ENCODE data around the gene NTF4.
"Not testable (repeated sequence)": the region's sequence is repeated elsewhere in the genome, so short reads cannot be mapped to it uniquely, and the experiment has no call there.

The NTF4 gene

GRCh38 chr19:49049834-49050233 lies 14.8 kb downstream of the NTF4 start:
- H3K27me3 Mint-ChIP-seq: peaks cover 11% of the 10 kb centered on the region
- not testable (repeated sequence) for ATAC-seq, H3K4me3 Mint-ChIP-seq, H3K9me3 Mint-ChIP-seq, H3K4me1 Mint-ChIP-seq, H3K36me3 Mint-ChIP-seq, H3K27ac Mint-ChIP-seq

- not testable (repeated sequence) for H3K4me1 Mint-ChIP-seq, H3K27me3 Mint-ChIP-seq, H3K4me3 Mint-ChIP-seq, ATAC-seq, H3K9me3 Mint-ChIP-seq, H3K27ac Mint-ChIP-seq, H3K36me3 Mint-ChIP-seq
Measured at GRCh38 chr19:49049011-49049410, 15.6 kb downstream of the NTF4 start, which contains the start of gene CGB8. Gene CGB8 (minus strand): TSS chr19:49049111. CDS start chr19:49048739, 372 bp downstream.

GRCh38 chr19:49043548-49043947 lies 21.1 kb downstream of the NTF4 start, which contains the start of gene CGB5:
Gene CGB5 (plus strand): TSS chr19:49043848. CDS start chr19:49044210, 362 bp downstream.
- H3K4me3 Mint-ChIP-seq, H3K27ac Mint-ChIP-seq, H3K4me1 Mint-ChIP-seq, ATAC-seq, H3K36me3 Mint-ChIP-seq, H3K9me3 Mint-ChIP-seq: not testable (repeated sequence)
- H3K27me3 Mint-ChIP-seq: peaks cover 20% of the 10 kb centered on the region

- peaks cover 20% of the 10 kb centered on the region for H3K27me3 Mint-ChIP-seq
- not testable (repeated sequence) for H3K4me1 Mint-ChIP-seq, ATAC-seq, H3K27ac Mint-ChIP-seq, H3K36me3 Mint-ChIP-seq, H3K9me3 Mint-ChIP-seq, H3K4me3 Mint-ChIP-seq
Measured at GRCh38 chr19:49042666-49043065, 22.0 kb downstream of the NTF4 start.

- ATAC-seq: no peak
- Mint-ChIP-seq H3K27ac (no peak overlapping the region), H3K4me3 (no peak overlapping the region), H3K27me3 (peaks cover 20% of the 10 kb centered on the region), H3K36me3 (no peaks in the 10 kb centered on the region), H3K4me1 (no peaks in the 10 kb centered on the region), H3K9me3 (no peaks in the 10 kb centered on the region)
Measured at GRCh38 chr19:49042177-49042576, 22.4 kb downstream of the NTF4 start.

- not testable (repeated sequence) for ATAC-seq, H3K4me3 Mint-ChIP-seq, H3K9me3 Mint-ChIP-seq, H3K36me3 Mint-ChIP-seq, H3K4me1 Mint-ChIP-seq, H3K27ac Mint-ChIP-seq
- peaks cover 29% of the 10 kb centered on the region for H3K27me3 Mint-ChIP-seq
Measured at GRCh38 chr19:49039736-49040135, 24.9 kb downstream of the NTF4 start.

GRCh38 chr19:49038557-49039276 lies 25.9 kb downstream of the NTF4 start:
- ATAC-seq, H3K27ac Mint-ChIP-seq, H3K4me1 Mint-ChIP-seq, H3K9me3 Mint-ChIP-seq, H3K4me3 Mint-ChIP-seq, H3K36me3 Mint-ChIP-seq: not testable (repeated sequence)
- peaks cover 29% of the 10 kb centered on the region for H3K27me3 Mint-ChIP-seq

GRCh38 chr19:49038111-49038510 lies 26.5 kb downstream of the NTF4 start:
- H3K4me3 Mint-ChIP-seq, ATAC-seq, H3K4me1 Mint-ChIP-seq, H3K27ac Mint-ChIP-seq, H3K36me3 Mint-ChIP-seq, H3K9me3 Mint-ChIP-seq: not testable (repeated sequence)
- peaks cover 24% of the 10 kb centered on the region for H3K27me3 Mint-ChIP-seq

GRCh38 chr19:49036815-49037214 lies 27.8 kb downstream of the NTF4 start, which contains the start of gene CGB1:
Gene CGB1 (minus strand): TSS chr19:49036895. CDS start chr19:49036711, 184 bp downstream.
- H3K4me1 Mint-ChIP-seq, H3K36me3 Mint-ChIP-seq, H3K27ac Mint-ChIP-seq, H3K4me3 Mint-ChIP-seq, H3K9me3 Mint-ChIP-seq, ATAC-seq: not testable (repeated sequence)
- H3K27me3 Mint-ChIP-seq: peaks cover 16% of the 10 kb centered on the region

GRCh38 chr19:49031642-49032301 lies 32.8 kb downstream of the NTF4 start, which contains the start of gene CGB2:
Gene CGB2 (plus strand): TSS chr19:49031890. CDS start chr19:49032096, 206 bp downstream.
- not testable (repeated sequence) for H3K27ac Mint-ChIP-seq, H3K4me3 Mint-ChIP-seq, H3K36me3 Mint-ChIP-seq, H3K9me3 Mint-ChIP-seq, H3K4me1 Mint-ChIP-seq, ATAC-seq
- peaks cover 21% of the 10 kb centered on the region for H3K27me3 Mint-ChIP-seq

- H3K27ac Mint-ChIP-seq, H3K9me3 Mint-ChIP-seq, H3K4me3 Mint-ChIP-seq: not testable (repeated sequence)
Measured at GRCh38 chr19:49030323-49030722, 34.3 kb downstream of the NTF4 start.

GRCh38 chr19:49029749-49030148 lies 34.9 kb downstream of the NTF4 start:
- not testable (repeated sequence) for H3K36me3 Mint-ChIP-seq, H3K4me1 Mint-ChIP-seq

More at GRCh38 chr19:49030323-49030722, 34.3 kb downstream of the NTF4 start:
- not testable (repeated sequence) for ATAC-seq, H3K4me1 Mint-ChIP-seq, H3K36me3 Mint-ChIP-seq
- H3K27me3 Mint-ChIP-seq: peaks cover 16% of the 10 kb centered on the region

GRCh38 chr19:49028686-49029085 lies 35.9 kb downstream of the NTF4 start:
- not testable (repeated sequence) for H3K27ac Mint-ChIP-seq, H3K9me3 Mint-ChIP-seq

More at GRCh38 chr19:49029749-49030148, 34.9 kb downstream of the NTF4 start:
- H3K27ac Mint-ChIP-seq, H3K9me3 Mint-ChIP-seq, ATAC-seq, H3K4me3 Mint-ChIP-seq: not testable (repeated sequence)
- peaks cover 12% of the 10 kb centered on the region for H3K27me3 Mint-ChIP-seq

GRCh38 chr19:49025599-49025998 lies 39.0 kb downstream of the NTF4 start:
- not testable (repeated sequence) for H3K36me3 Mint-ChIP-seq, H3K9me3 Mint-ChIP-seq, H3K4me3 Mint-ChIP-seq, ATAC-seq, H3K27me3 Mint-ChIP-seq, H3K27ac Mint-ChIP-seq
- H3K4me1 Mint-ChIP-seq: peaks cover 10% of the 10 kb centered on the region

More at GRCh38 chr19:49028686-49029085, 35.9 kb downstream of the NTF4 start:
- not testable (repeated sequence) for ATAC-seq, H3K4me3 Mint-ChIP-seq, H3K4me1 Mint-ChIP-seq, H3K36me3 Mint-ChIP-seq
- H3K27me3 Mint-ChIP-seq: peaks cover 12% of the 10 kb centered on the region

GRCh38 chr19:49025088-49025487 lies 39.5 kb downstream of the NTF4 start:
- H3K27ac Mint-ChIP-seq, H3K9me3 Mint-ChIP-seq, H3K27me3 Mint-ChIP-seq, ATAC-seq, H3K36me3 Mint-ChIP-seq, H3K4me3 Mint-ChIP-seq: not testable (repeated sequence)
- peaks cover 15% of the 10 kb centered on the region for H3K4me1 Mint-ChIP-seq

GRCh38 chr19:49024233-49024632 lies 40.4 kb downstream of the NTF4 start, which contains the start of gene CGB3:
Gene CGB3 (minus strand): TSS chr19:49024333. CDS start chr19:49023971, 362 bp downstream.
- not testable (repeated sequence) for ATAC-seq, H3K4me3 Mint-ChIP-seq, H3K27me3 Mint-ChIP-seq, H3K27ac Mint-ChIP-seq, H3K36me3 Mint-ChIP-seq, H3K9me3 Mint-ChIP-seq
- peaks cover 21% of the 10 kb centered on the region for H3K4me1 Mint-ChIP-seq
